ENCODE measurements around the gene DNAJC1.

GRCh38 chr10:21907436-21907835 is 96.1 kb downstream of the DNAJC1 start:
- TF ChIP-seq, protein P1, sequence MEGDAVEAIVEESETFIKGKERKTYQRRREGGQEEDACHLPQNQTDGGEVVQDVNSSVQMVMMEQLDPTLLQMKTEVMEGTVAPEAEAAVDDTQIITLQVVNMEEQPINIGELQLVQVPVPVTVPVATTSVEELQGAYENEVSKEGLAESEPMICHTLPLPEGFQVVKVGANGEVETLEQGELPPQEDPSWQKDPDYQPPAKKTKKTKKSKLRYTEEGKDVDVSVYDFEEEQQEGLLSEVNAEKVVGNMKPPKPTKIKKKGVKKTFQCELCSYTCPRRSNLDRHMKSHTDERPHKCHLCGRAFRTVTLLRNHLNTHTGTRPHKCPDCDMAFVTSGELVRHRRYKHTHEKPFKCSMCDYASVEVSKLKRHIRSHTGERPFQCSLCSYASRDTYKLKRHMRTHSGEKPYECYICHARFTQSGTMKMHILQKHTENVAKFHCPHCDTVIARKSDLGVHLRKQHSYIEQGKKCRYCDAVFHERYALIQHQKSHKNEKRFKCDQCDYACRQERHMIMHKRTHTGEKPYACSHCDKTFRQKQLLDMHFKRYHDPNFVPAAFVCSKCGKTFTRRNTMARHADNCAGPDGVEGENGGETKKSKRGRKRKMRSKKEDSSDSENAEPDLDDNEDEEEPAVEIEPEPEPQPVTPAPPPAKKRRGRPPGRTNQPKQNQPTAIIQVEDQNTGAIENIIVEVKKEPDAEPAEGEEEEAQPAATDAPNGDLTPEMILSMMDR (conservative IDR thresholded peaks at IDR 0.05; ENCODE audit: low read depth, low read length): no peak
- TF ChIP-seq POLR2A (IDR thresholded peaks at IDR 0.05; ENCODE audit: low read depth, low read length) (no peak), SMC3 (IDR thresholded peaks at IDR 0.05; ENCODE audit: low read depth, low read length) (no peak), BHLHE40 (IDR thresholded peaks at IDR 0.05; ENCODE audit: low read depth, low read length) (no peak)

All from IMR-90 (cell line).